Liver (tissue), 9 donors: Measurements from ENCODE around the gene PEX5L. TPM values are rescaled to one million over a fixed set of nuclear protein-coding genes. Genes with fewer than 3 reads are reported as not detected.

Experiments used
- DNase-seq: peaks from one replicate; pipeline ENCODE4 v3.0.0-alpha.2; 2017; ENCODE audit warnings: low spot score
- H3K27ac ChIP-seq, 2 donors: one replicate each; pipeline ENCODE4 v1.7.0; 2013; ENCODE audit warnings: inconsistent platforms in 2 of 2, low read length in 2 of 2, control low read depth in 1 of 2, low read depth in 1 of 2, mild to moderate bottlenecking in 1 of 2
- H3K27me3 ChIP-seq, 4 donors: one replicate each; pipeline versions ENCODE4 v1.6.1 to v1.7.0; 2013; ENCODE audit warnings: low read length in 3 of 4, inconsistent platforms in 1 of 4, mild to moderate bottlenecking in 1 of 4, moderate library complexity in 1 of 4; ENCODE audit not compliant: control insufficient read depth in 4 of 4, insufficient read depth in 4 of 4
- H3K36me3 ChIP-seq, 4 donors: one replicate each; pipeline versions ENCODE4 v1.6.1 to v1.7.0; 2013; ENCODE audit warnings: low read length in 3 of 4, mild to moderate bottlenecking in 3 of 4, low read depth in 1 of 4, moderate library complexity in 1 of 4; ENCODE audit not compliant: control insufficient read depth in 4 of 4, insufficient read depth in 3 of 4
- H3K4me1 ChIP-seq, 4 donors: one replicate each; pipeline versions ENCODE4 v1.6.1 to v1.7.0; 2013; ENCODE audit warnings: low read length in 3 of 4, mild to moderate bottlenecking in 3 of 4, moderate library complexity in 1 of 4; ENCODE audit not compliant: control insufficient read depth in 4 of 4, insufficient read depth in 4 of 4
- H3K4me3 ChIP-seq, 3 donors: one replicate each; pipeline versions ENCODE4 v1.6.1 to v1.7.0; 2013; ENCODE audit warnings: low read length in 3 of 3, control low read depth in 1 of 3, low read depth in 1 of 3, mild to moderate bottlenecking in 1 of 3
- H3K9ac ChIP-seq, 2 donors: one replicate each; pipeline ENCODE4 v1.7.0; 2013; ENCODE audit warnings: low read length in 2 of 2, mild to moderate bottlenecking in 2 of 2, moderate library complexity in 2 of 2, control low read depth in 1 of 2, low read depth in 1 of 2
- H3K9me3 ChIP-seq, 4 donors: one replicate each; pipeline versions ENCODE4 v1.6.1 to v1.7.0; 2013; ENCODE audit warnings: low read length in 3 of 4; ENCODE audit not compliant: control insufficient read depth in 4 of 4
- FOXA1 ChIP-seq: IDR thresholded peaks from 2 replicates; pipeline ENCODE4 v1.6.1; 2016; ENCODE audit warnings: antibody characterized with exemption
- FOXA2 ChIP-seq: IDR thresholded peaks from 2 replicates; pipeline ENCODE4 v1.6.1; 2016; ENCODE audit warnings: antibody characterized with exemption
- GABPA ChIP-seq, 2 donors: IDR thresholded peaks in 1 of 2; conservative IDR thresholded peaks in 1 of 2; 2 replicates each; pipeline ENCODE4 v1.6.1; 2016; ENCODE audit warnings: antibody characterized with exemption in 2 of 2, mild to moderate bottlenecking in 1 of 2, moderate library complexity in 1 of 2
- JUND ChIP-seq, 2 donors: IDR thresholded peaks; 2 replicates each; pipeline ENCODE4 v1.6.1; 2016; ENCODE audit warnings: antibody characterized with exemption in 2 of 2
- NR2F2 ChIP-seq: IDR thresholded peaks from 2 replicates; pipeline ENCODE4 v1.6.1; 2016; ENCODE audit warnings: antibody characterized with exemption
- RAD21 ChIP-seq, 2 donors: IDR thresholded peaks; 2 replicates each; pipeline ENCODE4 v1.6.1; 2016; ENCODE audit warnings: antibody characterized with exemption in 2 of 2, mild to moderate bottlenecking in 2 of 2
- RXRA ChIP-seq, 2 donors: IDR thresholded peaks; 2 replicates each; pipeline ENCODE4 v1.6.1; 2017 to 2018; ENCODE audit warnings: antibody characterized with exemption in 2 of 2, mild to moderate bottlenecking in 1 of 2
- SP1 ChIP-seq: IDR thresholded peaks from 2 replicates; pipeline ENCODE4 v1.6.1; 2018; ENCODE audit warnings: antibody characterized with exemption, mild to moderate bottlenecking
- TAF1 ChIP-seq: conservative IDR thresholded peaks from 2 replicates; pipeline ENCODE4 v1.6.1; 2016; ENCODE audit warnings: antibody characterized with exemption, mild to moderate bottlenecking
- YY1 ChIP-seq: IDR thresholded peaks from 2 replicates; pipeline ENCODE4 v1.6.1; 2016; ENCODE audit warnings: antibody characterized with exemption, mild to moderate bottlenecking
- WGBS: extraction: QIAGEN DNeasy Blood & Tissue Kit; methylation state at CpG from one replicate; pipeline ENCODE4 v1.1.7; 2013; 5-methylcytosine and 5-hydroxymethylcytosine counted together
- polyA plus RNA-seq, 2 donors: library from polyadenylated mRNA; stranded (reverse) in 1 of 2; unstranded in 1 of 2; fragments of 200-250 nt in 1 of 2; fragments of >200 nt in 1 of 2; fragmentation: Nextera tagmentation in 1 of 2; extraction: Ambion mirVana in 1 of 2; gene quantifications; one replicate each; pipeline versions ENCODE4 v1.2.1 to v1.2.3, GENCODE V29; 2013 to 2015
- total RNA-seq, 2 donors: library from RNA; depleted of rRNA; stranded (reverse); fragments of >200 nt; gene quantifications; one replicate each; pipeline ENCODE4 v1.2.3, GENCODE V29; 2014
- TF ChIP-seq, protein P1 (sequence below): fragments of 150-350 bp; IDR thresholded peaks from 2 replicates; pipeline ENCODE4 v1.5.1; 2017; ENCODE audit warnings: improper control_type of control experiment, low read depth, low read length; ENCODE audit not compliant: missing input control
- TF ChIP-seq, protein P2 (sequence below): IDR thresholded peaks from 2 replicates; pipeline ENCODE4 v1.6.1; 2016; ENCODE audit warnings: antibody characterized with exemption, mild to moderate bottlenecking
- TF ChIP-seq, protein P3 (sequence below): IDR thresholded peaks from 2 replicates; pipeline ENCODE4 v1.6.1; 2016; ENCODE audit warnings: antibody characterized with exemption
- TF ChIP-seq, protein P4 (sequence below): IDR thresholded peaks from 2 replicates; pipeline ENCODE4 v1.6.1; 2016; ENCODE audit warnings: antibody characterized with exemption
- TF ChIP-seq, protein P5 (sequence below): IDR thresholded peaks from 2 replicates; pipeline ENCODE4 v1.6.1; 2016; ENCODE audit warnings: antibody characterized with exemption
- donor health status: healthy.
- donor health status: healthy.
- donor health status: healthy.
- donor health status: healthy.
- donor health status: healthy.

The PEX5L gene
- total and polyA plus RNA-seq, 4 donors, result 0.03 TPM; not detected in 3

DNA sequence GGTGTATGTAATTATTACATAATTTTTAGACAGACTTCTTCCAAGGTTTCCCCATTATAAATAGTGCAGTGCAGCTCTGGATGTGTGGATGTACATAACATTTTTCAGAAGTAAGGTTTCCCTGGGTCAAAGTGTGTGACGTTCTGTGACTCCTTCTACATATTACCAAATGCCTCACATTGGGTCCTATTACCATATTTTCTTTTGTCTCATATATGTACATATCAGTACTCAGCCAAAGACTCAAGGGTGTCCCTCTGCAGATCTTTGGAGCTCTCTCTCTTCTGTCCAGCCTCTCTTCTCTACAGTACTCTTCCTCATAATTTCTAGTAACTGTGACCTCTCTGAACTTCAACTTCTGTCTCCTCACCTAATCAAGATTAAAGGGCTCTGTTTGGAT lies 31.3 kb upstream of the PEX5L start:
- DNase-seq, result no peak
- Histone ChIP-seq H3K9ac (no peak overlapping the region), H3K36me3 (no peaks in the 10 kb centered on the region), H3K27ac (no peak overlapping the region), H3K4me1 (no peaks in the 10 kb centered on the region), H3K27me3 (peaks cover 0 to 4% (median 2%) of the 10 kb centered on the region in 4 donors), H3K4me3 (no peak overlapping the region), H3K9me3 (no peaks in the 10 kb centered on the region)
- 42% methylated on average over 1 of the region's 1 CpG for WGBS
- no peak for TF ChIP-seq YY1
- TF ChIP-seq, protein P1, sequence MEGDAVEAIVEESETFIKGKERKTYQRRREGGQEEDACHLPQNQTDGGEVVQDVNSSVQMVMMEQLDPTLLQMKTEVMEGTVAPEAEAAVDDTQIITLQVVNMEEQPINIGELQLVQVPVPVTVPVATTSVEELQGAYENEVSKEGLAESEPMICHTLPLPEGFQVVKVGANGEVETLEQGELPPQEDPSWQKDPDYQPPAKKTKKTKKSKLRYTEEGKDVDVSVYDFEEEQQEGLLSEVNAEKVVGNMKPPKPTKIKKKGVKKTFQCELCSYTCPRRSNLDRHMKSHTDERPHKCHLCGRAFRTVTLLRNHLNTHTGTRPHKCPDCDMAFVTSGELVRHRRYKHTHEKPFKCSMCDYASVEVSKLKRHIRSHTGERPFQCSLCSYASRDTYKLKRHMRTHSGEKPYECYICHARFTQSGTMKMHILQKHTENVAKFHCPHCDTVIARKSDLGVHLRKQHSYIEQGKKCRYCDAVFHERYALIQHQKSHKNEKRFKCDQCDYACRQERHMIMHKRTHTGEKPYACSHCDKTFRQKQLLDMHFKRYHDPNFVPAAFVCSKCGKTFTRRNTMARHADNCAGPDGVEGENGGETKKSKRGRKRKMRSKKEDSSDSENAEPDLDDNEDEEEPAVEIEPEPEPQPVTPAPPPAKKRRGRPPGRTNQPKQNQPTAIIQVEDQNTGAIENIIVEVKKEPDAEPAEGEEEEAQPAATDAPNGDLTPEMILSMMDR, result no peak
- TF ChIP-seq, protein P2, sequence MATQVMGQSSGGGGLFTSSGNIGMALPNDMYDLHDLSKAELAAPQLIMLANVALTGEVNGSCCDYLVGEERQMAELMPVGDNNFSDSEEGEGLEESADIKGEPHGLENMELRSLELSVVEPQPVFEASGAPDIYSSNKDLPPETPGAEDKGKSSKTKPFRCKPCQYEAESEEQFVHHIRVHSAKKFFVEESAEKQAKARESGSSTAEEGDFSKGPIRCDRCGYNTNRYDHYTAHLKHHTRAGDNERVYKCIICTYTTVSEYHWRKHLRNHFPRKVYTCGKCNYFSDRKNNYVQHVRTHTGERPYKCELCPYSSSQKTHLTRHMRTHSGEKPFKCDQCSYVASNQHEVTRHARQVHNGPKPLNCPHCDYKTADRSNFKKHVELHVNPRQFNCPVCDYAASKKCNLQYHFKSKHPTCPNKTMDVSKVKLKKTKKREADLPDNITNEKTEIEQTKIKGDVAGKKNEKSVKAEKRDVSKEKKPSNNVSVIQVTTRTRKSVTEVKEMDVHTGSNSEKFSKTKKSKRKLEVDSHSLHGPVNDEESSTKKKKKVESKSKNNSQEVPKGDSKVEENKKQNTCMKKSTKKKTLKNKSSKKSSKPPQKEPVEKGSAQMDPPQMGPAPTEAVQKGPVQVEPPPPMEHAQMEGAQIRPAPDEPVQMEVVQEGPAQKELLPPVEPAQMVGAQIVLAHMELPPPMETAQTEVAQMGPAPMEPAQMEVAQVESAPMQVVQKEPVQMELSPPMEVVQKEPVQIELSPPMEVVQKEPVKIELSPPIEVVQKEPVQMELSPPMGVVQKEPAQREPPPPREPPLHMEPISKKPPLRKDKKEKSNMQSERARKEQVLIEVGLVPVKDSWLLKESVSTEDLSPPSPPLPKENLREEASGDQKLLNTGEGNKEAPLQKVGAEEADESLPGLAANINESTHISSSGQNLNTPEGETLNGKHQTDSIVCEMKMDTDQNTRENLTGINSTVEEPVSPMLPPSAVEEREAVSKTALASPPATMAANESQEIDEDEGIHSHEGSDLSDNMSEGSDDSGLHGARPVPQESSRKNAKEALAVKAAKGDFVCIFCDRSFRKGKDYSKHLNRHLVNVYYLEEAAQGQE, result no peak
- TF ChIP-seq GABPA (IDR thresholded peaks at IDR 0.05 in 1 of 2, conservative IDR thresholded peaks at IDR 0.05 in 1 of 2), result no peak
- no peak for TF ChIP-seq RAD21 (IDR thresholded peaks at IDR 0.05)
- TF ChIP-seq, protein P3, sequence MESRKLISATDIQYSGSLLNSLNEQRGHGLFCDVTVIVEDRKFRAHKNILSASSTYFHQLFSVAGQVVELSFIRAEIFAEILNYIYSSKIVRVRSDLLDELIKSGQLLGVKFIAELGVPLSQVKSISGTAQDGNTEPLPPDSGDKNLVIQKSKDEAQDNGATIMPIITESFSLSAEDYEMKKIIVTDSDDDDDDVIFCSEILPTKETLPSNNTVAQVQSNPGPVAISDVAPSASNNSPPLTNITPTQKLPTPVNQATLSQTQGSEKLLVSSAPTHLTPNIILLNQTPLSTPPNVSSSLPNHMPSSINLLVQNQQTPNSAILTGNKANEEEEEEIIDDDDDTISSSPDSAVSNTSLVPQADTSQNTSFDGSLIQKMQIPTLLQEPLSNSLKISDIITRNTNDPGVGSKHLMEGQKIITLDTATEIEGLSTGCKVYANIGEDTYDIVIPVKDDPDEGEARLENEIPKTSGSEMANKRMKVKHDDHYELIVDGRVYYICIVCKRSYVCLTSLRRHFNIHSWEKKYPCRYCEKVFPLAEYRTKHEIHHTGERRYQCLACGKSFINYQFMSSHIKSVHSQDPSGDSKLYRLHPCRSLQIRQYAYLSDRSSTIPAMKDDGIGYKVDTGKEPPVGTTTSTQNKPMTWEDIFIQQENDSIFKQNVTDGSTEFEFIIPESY, result no peak
- no peak for TF ChIP-seq NR2F2
- no peak for TF ChIP-seq TAF1
- no peak for TF ChIP-seq SP1
- TF ChIP-seq, protein P4, sequence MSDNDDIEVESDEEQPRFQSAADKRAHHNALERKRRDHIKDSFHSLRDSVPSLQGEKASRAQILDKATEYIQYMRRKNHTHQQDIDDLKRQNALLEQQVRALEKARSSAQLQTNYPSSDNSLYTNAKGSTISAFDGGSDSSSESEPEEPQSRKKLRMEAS, result no peak
- TF ChIP-seq, protein P5, sequence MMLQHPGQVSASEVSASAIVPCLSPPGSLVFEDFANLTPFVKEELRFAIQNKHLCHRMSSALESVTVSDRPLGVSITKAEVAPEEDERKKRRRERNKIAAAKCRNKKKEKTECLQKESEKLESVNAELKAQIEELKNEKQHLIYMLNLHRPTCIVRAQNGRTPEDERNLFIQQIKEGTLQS, result no peak
- TF ChIP-seq FOXA2, result no peak

DNA sequence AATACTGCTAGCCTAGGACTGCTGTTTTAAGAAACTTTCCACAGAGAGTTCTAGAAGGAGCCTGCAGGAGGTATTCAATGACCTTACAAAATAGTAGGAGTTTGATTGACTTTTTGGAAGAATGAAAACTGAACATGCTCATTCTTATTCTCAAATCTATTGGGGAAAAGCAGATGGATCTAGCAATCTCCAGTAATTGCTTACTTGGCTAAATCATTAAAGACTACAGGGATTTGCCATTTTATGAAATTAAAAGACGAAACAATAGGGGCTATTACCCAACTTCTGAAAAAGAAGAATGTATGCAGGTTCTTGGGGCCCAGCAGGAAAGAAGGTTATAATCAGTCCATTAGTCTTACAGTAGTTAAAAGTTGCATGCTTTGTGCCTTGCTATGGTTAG lies 29.9 kb upstream of the PEX5L start:
- no peak for DNase-seq
- Histone ChIP-seq H3K27me3 (peaks cover 0 to 4% (median 2%) of the 10 kb centered on the region in 4 donors), H3K9ac (no peak overlapping the region), H3K4me1 (no peaks in the 10 kb centered on the region), H3K4me3 (no peak overlapping the region), H3K36me3 (no peaks in the 10 kb centered on the region), H3K27ac (no peak overlapping the region), H3K9me3 (no peaks in the 10 kb centered on the region)
- 47% methylated on average over 1 of the region's 1 CpG for WGBS
- TF ChIP-seq TAF1, result no peak
- no peak for TF ChIP-seq JUND (IDR thresholded peaks at IDR 0.05)
- TF ChIP-seq, protein P4, result no peak
- TF ChIP-seq, protein P3, result no peak
- TF ChIP-seq, protein P1, result no peak
- no peak for TF ChIP-seq YY1
- TF ChIP-seq NR2F2, result no peak
- TF ChIP-seq, protein P2, result no peak
- no peak for TF ChIP-seq RXRA (IDR thresholded peaks at IDR 0.05)
- TF ChIP-seq FOXA1, result no peak
